GM19025 (cell line): ENCODE results near the gene HID1.

ENCODE experiments used
- ATAC-seq: cut with Tn5 transposase; IDR thresholded peaks from one replicate; pipeline ENCODE4 v1.9.1; 2021; ENCODE audit warnings: mild to moderate bottlenecking, low read depth, moderate library complexity; ENCODE audit not compliant: unreplicated experiment

HID1 gene

DNA sequence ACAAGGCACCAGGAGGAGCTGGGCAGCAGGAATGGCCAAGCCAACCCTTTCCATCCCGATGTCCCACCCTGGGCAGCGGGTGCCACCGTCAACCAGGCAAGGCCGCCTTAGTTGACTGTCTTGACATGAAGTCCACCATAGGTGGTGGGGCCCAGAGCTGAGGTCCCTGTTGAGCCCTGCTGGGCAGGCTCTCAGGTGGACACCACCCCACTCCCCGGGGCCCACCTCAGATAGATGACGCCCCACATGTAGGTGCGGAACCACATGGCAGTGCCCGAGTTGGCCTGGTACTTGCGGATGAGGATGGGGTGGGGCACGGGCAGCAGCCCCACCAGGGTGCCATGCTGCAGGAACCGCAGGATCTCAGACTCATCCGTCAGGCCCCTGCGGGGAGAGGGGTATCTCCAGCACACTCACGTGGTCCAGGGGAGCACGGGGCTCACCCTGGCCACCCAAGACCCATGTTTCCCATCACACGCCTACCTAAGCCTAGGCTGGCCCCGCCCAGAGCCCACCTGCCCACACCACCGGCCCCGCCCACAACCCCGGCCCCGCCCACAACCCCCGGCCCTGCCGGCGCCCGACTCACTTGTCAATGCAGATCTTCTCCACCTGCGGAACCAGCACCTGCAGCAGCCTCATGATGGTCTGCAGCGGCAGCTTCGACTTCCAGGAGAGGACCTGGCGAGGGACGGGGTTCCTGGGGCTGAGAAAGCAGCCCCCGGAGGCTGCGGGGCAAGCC, 20.7 kb downstream of the HID1 start:
- no peak for ATAC-seq

- no peak for ATAC-seq
These were observed 21.5 kb downstream of the HID1 start for GRCh38 chr17:74951065-74951464.

DNA sequence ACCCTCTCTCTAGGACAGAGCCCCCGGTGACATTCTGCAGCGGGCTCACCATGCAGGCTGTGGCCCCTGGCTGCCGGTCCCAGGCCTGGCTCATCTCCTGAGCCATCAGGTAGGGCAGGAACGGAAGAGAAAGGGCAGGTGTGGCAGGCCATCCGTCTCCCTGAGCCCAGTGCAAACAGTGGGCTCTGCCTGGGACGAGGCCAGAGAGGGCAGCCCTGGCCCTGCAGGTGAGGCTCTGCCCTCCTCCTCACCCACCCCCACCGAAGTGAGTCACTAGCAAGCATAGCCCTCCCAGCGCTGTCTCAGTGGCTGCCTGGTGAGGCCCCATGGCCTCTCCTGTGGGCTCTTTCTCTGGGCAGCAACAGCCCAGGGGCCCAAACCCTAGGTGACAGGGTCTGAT, 22.4 kb downstream of the HID1 start:
- ATAC-seq = no peak

DNA sequence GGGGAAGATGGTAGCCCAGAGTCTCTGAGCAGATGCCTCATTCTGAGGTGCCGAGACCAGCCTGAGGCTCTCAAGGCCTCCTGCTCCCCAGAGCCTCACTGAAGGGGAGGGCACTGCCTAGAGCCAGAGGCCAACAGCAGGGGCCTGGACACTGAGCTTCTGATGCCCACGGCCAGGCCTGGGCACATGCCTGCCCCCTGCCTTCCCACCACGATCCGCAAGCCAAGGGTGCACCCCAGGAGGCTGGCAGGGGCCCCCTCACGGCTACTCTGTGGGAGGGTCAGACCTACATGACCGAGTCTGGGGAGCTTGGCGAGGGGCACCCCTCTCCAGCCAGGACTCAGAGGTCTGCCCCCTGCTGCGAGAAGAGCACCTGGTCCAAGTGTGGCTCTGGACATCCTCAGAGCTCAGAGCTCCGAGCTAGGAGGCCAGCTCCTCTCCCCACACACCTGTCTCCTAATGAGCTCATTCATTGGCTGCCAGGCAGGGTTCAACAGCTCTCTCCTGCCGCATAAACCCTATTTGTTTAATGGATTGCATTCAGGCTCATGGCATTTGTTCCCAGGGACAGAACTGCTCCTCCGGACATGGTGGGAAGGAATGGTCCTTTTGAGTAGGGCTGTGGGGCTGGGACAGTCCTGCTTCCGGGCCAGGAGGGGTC, 23.0 kb downstream of the HID1 start:
- ATAC-seq = no peak

GRCh38 chr17:74947041-74947754, 25.4 kb downstream of the HID1 start:
- ATAC-seq = no peak

DNA sequence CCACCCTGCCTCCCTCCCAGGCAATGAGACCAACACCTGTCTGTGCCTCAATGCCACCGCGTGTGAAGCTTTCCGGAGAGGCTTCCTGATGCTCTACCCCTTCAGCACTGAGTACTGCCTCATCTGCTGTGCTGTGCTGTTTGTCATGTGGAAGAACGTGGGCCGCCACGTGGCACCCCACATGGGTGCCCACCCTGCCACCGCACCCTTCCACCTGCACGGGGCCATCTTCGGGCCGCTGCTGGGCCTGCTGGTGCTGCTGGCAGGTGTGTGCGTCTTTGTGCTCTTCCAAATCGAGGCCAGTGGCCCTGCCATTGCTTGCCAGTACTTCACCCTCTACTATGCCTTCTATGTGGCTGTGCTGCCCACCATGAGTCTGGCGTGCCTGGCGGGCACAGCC, 25.9 kb downstream of the HID1 start:
- ATAC-seq = no peak

- ATAC-seq = no peak
These were observed 27.0 kb downstream of the HID1 start for GRCh38 chr17:74945543-74945942.

GRCh38 chr17:74943808-74944522, 28.6 kb downstream of the HID1 start:
- ATAC-seq = no peak

GRCh38 chr17:74941128-74941725, 31.3 kb downstream of the HID1 start:
- ATAC-seq = no peak

DNA sequence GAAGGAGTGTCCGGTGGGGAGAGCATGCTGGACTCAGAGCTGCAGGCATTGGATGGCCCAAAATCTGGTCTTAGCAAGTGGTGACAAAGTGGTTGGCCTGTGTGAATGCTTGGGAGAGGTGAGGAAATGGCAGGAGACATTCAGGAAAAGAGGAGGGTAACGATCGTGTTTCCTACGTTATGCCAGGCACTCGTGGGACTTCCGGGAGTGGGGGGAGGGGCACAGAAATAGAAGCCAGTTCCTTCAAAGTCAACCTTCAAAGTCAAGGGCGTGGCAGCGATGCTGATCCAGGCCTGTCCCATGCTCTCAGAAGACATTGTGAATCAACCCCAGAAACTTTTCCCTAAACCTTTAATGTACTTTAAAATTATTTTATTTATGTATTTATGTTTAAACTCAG, 33.0 kb downstream of the HID1 start:
- no peak for ATAC-seq

DNA sequence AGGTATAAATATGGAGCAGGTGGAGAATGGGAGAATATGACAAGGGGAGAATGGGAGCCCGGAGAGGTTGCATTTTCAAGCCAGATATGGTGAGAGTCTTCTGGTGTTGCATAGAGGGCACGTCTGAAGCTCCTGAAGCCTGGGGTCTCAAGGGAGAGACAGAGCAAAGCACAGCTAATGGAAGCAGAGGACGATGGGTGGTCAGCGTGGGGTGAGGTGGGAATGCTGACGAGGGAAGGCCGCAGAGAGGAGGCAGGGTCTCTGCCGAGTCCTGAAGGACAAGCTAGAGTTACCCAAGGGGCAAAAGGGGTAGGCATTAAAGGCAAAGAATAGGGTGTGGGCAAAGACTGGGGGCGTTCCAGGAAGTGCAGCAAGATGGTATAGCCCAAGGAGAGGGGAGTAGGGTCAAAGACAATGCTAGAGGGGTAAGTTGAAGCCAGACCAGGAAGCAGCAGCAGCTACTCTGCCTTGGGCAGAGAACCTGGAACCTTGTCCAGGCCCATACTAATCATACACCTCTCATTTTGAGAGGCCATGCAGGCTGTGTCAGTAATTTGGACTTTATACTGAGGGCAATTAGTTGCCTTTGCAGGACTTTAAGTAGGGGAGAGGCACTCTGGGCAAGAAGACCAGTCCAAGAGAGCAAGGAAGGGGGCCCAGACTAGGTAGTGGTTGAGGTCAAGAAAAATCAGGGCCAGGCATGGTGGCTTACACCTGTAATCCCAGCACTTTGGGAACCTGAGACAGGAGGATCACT, 34.2 kb downstream of the HID1 start:
- ATAC-seq = no peak

DNA sequence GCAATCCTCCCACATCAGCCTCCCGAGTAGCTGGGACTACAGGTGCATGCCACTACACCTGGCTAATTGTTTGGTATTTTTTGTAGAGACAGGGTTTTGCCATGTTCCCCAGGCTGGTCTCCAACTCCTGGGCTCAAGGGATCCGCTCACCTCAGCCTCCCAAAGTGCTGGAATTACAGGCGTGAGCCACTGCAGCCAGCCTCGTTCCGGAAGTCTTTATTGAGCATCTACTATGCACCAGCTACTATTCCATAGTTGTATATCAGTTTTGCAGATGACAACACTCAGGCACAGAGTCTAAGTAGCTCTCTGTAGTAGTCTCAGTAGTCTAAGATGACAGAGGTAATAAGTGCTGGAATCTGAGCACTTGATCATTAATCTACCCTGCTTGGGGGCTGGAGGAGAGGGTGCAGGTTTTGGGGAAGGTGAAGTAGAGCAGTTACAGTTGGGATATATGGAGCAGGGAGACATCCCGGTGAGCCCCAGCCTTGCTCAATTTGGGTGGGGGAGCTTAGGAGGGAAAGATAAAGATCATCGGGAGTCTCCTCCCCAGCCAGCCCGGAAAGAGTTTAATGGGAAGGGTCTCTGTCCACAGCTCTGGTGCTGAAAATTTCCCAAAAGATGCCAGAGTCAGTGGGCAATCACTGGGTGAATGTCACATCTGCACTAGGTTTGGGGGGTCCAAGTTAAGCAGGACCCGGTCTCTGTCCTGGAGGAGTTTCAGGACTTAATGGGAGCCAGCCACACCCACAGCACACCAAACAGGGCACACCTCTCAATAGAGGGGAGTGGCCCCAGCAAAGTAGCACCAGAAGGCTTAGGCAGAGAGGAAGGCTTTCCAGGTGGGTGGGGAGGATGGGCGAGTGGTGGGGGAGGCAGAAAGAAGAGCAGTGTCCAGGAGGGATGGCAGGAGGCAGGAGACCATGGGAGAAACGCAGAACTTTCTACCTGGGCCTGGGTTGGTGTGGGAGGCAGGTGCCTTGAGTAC, 35.2 kb downstream of the HID1 start:
- no peak for ATAC-seq

GRCh38 chr17:74936470-74936799, 36.1 kb downstream of the HID1 start:
- ATAC-seq = no peak

DNA sequence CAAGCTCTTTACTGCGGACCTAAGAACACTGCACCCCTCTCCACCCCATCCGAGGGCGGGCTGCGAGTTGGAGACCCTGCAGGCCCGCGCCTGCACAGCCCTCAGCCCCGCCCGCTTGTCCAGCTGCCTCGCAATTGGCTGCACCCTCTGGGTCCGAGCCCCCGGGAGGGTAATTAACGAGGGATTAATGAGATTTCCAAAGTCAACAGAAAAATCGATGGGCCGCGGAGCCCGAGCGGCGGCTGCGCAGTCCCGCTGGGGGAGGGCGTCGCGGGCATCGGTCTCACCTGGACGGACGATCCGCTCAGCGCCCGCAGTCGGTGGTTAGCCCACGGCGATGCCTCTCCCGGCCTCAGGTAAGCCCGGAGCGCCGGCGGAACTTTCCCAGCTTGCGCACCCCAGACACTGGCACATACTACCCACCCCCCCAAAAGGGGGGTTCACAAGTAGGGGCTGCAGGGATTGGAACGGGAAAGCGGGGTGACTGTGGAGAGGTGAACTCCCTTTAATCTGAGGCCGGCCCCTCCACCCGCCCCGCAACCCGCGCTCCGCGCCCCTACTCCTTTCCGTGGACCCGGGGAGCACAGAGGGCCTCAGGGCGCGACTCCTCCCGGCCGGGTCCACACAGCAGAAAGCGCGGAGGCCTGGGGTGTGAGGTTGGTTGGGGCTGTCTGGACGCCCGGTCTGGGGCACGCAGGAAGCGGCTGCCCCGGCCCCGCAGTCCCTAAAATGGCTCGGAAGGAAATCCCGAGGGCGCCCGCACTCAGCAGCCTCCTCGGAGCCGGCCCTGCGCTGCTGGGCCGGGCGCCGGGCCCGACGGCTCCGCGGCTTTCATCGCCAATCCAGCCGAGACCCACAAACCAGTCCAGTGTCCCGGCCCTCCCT, 36.7 kb downstream of the HID1 start, which contains the start of gene OTOP3:
OTOP3 (plus strand) TSS at position 314 of the 885 bp plus-strand sequence; CDS start at position 338, 24 bp downstream.
- no peak for ATAC-seq

GRCh38 chr17:74935048-74935447, 37.5 kb downstream of the HID1 start:
- no peak for ATAC-seq

DNA sequence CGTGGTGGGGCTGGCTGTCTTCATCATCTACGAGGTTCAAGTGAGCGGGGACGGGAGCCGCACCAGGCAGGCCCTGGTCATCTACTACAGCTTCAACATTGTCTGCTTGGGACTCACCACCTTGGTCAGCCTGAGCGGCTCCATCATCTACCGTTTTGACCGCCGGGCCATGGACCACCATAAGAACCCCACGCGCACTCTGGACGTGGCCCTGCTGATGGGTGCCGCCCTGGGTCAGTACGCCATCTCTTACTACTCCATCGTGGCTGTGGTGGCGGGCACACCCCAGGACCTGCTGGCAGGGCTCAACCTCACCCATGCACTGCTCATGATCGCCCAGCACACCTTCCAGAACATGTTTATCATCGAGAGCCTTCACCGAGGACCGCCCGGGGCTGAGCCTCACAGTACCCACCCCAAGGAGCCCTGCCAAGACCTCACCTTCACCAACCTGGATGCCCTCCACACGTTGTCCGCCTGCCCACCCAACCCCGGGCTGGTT, 42.0 kb downstream of the HID1 start:
- no peak for ATAC-seq

DNA sequence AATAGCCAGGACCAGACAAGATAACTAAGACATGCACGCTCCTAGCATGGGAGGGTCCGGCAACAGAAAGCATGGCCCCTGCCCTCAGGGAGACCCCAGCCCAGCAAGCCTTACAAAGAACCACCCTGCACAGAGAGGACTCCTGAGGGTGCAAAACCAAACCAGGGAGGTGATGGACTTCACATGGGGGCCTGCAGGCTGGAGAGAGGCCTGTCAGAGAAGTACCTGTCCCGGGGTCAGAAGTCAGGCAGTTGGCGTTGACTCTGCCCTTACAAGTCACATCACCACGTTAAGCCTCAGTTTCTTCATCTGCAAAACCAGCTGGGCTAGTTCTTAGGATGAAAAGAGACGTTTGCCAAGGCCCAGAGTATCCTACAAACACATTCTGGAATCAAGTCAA, 43.8 kb downstream of the HID1 start:
- no peak for ATAC-seq

DNA sequence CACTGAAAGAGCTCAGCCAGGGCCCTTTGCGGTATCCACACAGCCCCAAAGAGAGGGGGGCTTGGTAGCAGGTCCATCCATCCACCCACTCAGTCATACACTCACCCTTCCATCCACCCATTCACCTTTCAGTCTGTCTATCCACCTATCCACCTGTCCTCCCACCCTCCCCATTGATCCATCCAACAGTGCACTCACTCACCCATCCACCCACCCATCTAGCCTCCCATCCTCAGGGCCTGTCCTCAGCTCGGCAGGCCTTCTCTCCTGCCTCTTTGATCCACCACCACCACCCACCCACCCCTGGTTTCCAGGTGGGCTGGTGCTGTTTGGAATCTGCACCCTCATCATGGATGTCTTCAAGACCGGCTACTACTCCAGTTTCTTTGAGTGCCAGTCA, 47.3 kb downstream of the HID1 start:
- ATAC-seq = no peak
